HG03159 (cell line): ENCODE results near the gene SYT13.

Source experiments
- ATAC-seq: cut with Tn5 transposase; IDR thresholded peaks from one replicate; pipeline ENCODE4 v1.9.1; 2021; ENCODE audit warnings: mild to moderate bottlenecking, moderate library complexity; ENCODE audit not compliant: unreplicated experiment

Gene SYT13

DNA sequence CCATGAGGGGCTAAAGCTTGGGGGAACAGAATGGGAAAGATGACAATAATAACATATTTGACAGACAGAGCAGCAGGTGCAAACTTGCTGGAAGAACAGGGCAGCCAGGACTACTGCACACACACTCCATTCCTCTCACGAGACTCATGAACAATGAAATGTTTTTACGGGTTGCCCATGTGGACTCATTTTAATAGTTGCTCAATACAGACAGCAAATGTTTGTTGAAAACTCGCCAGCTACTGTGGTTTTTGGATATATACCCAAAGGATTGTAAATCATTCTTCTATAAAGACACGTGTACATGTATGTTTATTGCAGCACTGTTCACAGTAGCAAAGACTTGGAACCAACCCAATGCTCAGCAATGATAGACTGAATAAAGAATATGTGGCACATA lies 10.3 kb downstream of the SYT13 start:
- ATAC-seq, result no peak

DNA sequence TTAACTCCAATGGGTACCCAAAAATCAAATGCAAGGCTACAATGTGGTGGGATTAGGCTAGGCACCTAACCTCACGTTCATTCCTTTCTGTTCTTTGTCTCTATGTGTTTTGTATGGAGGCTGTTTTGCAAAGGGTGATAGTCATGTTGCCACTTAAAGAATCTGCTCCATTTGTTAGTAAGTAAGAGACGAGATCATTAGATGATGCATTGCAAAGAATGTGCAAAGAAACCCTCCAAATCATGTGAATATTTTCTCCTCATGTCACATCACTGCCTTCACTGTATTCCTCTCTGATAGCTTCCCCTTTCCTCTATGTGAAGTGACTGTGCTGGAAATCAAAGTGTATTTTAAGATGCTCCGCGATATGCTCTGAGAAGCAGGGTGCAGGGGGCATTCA lies 11.9 kb downstream of the SYT13 start:
- no peak for ATAC-seq

DNA sequence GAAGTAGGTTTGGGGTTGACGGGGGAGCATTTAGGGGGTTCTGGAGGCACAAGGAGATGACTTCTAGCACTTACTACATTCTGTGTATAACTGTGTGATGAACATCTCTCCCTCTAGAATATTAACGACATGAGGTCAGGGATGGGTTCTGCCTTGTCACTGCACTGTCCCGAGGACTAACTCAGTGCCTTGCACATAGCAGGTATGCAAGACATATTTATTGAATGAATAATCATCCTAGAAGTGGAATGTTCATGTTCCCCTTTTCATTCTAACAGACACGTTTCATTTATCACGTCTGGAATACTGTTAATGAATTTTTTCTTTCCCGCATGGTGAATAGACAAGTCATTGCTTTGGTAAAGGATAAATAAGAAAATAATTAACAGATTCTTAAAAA lies 12.6 kb downstream of the SYT13 start:
- no peak for ATAC-seq

DNA sequence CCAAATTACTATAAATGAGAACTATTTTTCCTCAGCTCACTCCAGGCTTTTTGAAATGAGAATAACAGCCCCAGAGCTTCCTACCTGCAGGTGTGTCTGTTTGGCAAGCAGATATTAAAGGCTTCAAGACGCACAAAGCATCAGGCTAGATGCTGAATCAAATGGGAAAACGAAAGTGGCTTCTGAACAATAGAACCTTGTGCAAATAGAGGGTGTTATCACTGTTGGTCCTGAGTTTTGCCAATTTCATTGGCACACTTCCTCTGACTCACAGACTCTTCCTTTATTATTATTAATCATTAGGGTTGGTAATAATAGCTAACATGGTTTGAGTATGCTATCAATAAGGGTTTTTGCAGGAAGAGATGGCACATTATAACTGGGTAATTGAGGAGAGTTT lies 13.4 kb downstream of the SYT13 start:
- no peak for ATAC-seq

DNA sequence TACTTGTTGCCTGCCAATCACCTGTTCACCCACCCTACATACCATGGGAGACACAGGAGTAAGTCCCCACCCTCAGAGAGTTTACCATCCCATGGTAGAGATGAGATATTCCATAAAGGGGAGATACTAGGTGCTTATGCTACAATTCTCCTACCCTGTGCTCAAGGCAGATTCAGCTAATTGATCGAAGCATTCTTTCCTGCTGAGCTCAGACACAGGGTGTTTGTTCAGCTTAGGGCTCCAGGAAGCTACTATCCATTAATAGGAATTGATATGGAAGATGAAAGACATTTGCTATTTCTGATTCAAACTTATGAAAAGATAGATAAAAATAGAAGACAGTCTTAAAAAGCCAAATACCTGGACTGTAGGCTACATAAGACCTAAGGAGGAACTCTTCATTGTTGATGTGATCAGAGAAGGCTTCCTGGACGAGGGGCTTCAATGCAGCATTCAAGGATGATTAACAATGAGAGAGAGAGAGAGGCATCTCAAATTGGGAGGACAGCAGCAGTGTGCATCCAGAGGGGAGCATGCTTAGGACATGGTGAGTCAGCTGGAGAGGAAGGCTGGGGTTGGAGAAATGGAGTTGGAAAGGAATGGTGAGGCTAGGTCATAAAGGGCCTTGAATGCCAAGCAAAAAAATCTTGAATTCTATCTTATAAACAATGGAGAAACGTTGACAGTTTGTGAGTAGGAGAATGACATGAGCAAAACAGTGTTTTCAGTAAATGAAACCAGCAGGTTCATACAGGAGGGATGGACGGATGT lies 15.0 kb downstream of the SYT13 start:
- ATAC-seq, result no peak

DNA sequence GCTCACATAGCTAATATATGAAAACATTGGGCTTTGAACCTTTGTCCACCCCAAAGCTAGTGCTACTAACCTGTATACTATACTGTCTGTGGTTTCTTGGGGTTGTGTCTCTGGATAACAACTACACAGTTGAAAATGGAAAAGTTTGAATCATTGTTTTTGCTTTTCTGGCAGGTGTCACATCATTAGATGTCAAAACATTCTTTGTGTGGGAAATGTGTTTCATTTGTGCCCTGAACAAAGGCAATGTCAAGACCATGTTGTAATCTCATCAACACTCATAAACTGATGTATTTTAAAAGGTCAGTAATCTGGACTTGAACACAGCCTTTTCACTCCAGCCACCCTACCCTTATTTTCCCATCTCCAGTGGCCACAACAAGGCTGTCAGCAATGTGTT lies 16.5 kb downstream of the SYT13 start:
- ATAC-seq, result no peak

DNA sequence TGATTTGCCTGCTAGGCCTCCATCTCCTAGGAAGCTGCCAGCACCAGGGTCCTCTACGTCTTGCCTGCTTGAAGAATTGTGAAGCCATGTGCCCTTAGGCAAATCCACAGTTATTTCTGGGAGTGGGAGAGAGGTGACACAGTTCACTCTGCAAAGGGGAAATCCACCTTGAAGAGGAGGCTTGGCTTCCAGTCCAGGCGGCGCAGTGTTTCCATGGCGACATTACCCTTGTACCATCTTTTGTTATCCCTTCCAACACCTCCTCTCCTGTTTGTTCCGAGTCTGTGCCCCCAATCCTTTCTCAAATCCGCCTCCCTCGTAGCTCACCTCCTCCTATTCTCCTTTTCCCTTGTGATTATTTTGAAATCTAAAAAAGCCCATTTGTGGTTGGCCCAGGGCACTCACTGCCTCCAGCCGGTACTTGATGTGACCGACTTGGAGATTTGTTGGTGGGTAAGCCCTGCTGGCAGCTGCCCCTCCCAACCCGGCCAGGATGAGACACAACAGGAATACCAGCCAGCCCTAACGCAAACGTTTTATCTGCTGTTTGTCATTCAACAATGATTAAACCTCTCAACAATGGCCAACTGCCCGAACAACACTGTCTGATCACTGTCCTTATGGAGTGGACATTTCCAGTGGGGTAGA lies 18.4 kb downstream of the SYT13 start:
- ATAC-seq, result no peak

DNA sequence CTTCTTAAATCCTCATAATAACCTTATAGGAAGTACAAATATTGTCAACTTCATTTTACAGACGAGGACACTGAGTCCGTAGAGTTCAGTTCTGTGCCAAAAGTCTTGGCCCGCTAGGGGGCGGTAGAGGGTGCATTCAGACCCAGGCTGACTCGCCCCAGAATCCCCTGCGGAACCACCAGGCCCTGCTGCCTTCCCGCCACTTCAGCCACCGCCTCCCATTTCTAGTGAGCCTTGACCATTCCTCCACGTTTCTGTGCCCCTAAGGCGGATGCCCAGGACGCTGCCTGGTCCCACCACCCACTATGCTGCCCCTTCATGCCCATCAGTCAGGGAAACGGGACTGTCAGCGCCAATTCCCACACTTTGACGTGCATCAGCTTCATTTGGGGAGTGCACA lies 19.1 kb downstream of the SYT13 start:
- no peak for ATAC-seq

DNA sequence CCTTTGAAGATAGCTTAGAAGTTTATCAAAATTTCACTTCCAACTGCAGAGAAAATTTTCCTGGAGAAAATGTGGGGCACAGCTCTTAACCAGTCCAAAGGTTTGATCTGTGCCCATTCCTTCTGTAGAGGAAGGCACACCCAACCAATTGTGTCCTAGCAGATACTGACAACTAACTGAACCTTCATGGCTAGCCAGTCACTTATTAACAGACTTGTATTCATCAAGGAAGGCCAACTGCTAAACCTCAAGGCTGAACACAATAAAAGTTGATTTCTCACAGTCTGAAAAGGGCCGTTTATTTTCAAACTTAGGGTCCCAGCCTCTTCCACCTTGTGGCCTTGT lies 19.5 kb downstream of the SYT13 start:
- no peak for ATAC-seq

DNA sequence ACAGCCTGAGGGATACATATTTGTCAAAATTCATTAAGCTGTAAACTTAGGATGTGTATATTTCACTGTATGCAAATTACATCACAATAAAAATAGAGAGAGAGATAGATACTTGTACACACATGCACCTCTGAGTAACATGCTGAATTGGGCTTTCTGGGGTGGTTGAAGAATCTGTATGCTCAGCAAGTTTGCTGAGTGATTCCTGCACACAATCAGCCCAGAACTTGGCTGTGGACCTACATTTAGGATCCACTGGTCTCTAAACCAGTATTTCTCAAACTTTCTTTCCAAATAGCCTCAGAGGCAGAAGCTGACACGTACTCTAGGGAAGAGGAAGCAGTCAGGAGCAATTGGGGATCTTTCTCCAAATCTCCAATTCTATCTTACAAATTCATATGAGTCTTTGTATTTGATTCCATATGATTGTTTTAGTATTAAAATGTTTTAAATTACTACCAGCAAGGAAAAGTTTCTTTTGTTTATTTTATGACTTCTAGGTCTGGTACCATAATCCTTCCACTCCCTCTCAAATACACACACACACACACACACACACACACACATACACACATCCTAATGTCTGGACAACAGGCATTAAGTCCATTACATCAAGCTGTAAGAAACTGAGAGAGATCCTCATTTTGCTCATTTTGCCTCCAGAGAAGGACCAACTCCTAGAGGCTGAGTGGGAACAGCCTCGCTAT lies 20.0 kb downstream of the SYT13 start:
- no peak for ATAC-seq

DNA sequence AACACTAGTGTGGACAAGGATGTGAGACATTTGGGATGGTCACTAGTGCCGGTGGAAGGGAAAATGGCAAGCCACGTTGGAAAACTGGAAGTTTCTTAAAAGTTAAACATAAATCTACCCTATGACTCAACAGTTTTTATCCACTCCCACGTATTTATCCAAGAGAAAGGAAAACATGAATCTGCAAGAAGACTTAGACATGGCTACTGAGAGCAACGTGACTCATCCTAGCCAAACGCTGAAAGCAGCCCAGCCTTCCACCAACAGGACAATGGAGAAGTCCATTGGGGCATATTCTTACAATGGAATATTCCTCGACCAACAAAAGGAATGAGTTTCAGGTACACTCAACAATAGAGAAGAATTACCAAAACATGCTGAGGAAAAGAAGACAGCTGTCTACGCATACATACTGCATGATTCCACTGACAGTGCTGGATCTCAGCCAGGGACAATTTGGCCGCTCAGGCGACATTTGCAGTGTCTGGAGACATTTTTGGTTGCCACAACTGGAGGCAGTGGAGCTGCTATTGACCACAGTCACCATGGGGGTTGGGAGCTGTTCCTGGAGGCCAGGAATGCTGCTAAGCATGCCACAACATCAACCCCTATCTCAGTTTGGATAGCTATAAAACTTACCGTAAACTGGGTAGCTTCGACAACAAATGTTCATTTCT lies 21.2 kb downstream of the SYT13 start:
- ATAC-seq, result no peak

DNA sequence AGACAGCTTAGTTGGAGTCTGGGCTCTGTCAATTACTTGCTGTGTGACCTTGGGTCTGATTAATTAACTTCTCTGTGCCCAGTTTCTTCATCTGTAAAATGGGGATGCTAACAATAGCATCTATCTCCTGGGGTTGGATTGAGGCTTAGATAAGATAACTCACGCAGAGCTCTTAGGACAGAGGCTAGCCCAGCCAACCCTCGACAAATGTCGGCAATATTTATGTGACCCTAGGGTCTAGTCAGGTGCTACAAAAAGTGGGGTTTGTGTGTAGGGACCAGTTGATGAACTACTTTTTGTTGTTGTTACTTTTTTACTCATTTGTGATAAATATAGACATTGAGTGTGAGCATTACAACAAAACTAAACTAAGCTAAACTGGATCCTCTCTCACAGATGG lies 22.4 kb downstream of the SYT13 start:
- ATAC-seq, result no peak

DNA sequence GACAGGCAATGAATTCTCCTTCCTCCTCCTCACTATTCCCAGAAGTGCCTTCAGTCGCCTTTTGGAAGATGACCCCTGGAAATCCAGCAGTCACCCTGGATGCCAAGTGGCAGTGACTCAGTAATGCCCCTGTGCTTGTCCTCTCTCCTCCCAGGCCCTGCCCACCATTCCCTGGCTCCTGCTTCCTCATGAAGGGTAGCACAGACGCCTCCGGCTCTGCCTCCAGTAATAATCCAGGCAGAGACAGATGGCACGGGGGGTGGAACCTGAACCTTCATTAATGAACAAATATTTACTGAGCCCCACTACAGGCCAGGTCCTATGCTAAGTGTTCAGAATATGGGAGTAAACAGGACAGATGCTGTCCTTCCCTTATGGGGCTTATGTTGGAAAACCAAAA lies 23.2 kb downstream of the SYT13 start:
- no peak for ATAC-seq

DNA sequence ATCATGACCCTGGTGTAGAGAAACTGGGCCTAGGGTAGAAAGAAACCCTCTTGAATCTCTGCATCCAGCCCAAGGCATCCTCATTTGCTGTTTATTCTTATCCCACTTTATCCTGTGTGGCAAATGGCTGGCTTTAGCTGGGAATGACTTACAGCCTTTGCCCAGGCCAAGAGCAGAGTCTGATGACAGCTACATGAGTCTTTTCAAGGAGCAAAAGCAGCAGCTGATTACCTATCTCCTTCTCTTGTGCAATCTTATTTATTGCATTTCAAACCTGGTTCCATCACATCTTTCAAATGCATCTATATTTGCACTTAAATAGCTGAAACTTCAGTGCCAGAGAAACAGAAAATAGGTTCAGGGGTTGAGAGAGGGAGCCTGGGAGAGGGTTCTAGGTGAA lies 26.1 kb downstream of the SYT13 start:
- no peak for ATAC-seq

DNA sequence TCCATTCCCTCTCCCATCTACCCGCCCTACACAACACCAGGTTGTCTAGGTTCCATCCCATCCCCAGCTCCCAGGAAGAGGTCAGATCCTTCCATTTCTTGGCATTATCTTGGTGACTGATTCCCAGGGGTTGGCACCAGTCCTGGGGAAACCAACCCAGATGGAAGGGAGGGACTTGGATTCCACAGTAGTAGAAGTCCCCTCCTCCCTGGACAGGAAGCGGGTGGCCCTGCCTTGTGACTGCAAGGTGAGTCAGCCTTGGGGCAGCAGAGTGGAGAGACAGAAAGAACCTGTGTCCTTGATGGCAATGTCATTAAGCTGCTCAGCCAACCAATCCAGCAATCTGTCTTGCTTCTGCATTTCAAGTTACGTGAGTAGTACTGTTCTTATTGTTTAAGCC lies 26.5 kb downstream of the SYT13 start:
- no peak for ATAC-seq

DNA sequence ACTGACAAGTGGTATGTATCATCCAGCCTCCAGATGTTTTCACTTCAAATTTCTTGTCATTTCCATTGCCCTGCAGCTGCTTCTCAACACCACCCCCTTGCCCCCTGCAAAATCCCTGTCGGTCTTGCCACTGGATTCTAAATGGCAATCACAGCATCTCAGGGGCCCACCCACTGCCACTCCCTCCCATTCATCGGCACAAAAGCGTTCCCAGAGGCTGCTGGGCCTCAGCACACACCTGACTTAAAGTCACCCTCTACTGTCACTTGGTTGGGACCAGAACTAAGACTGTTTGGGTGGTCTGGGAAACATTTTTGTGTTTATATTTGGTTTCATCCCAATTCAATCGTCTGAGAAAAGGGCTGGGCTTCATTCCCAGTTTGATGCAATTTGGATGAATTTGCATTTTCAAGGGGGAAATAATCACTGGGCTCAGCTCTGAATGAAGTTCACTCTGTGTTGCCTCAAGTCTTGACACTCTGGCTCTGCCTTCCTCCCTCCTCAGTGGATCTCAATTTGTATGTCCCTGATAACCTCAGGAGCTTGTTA lies 27.1 kb downstream of the SYT13 start:
- no peak for ATAC-seq

DNA sequence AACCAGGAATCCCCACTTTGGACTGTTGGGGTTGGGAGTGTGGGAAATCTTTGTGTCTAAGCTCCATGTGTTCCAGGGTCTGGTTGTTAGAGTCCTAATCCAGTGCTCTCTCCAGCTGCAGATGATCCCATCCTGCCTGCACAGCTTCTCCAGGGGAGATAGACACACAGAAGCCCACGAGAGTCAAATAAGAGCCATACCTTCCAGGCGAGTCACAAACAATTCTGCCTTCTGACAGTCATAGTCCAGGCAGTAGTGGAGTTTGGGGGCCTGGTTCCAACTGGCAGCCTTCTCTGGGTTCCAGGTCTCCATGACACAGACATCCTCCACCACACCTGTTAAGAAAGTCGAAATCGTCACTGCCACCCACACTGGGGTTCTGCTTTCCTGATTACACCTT lies 32.1 kb downstream of the SYT13 start:
- ATAC-seq, result no peak

DNA sequence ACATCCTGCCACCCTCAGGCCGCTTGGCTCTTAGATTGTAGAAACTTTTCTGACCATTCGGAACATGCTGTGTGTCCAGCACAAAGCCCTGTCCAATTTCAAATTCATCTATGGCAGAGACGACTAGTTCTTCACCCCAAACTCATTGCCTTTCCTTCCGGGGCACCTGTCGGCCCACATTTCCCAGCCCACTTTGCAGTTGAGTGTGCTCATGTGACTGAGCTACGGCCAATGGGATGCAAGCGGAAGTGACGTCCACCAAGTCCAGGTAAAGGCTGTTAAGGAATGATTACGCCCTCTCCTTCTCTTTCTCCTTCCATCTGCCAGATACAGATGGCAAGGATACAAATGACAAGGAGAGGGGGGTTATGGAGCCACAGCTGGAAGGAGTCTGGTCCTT lies 32.5 kb downstream of the SYT13 start:
- ATAC-seq, result no peak

DNA sequence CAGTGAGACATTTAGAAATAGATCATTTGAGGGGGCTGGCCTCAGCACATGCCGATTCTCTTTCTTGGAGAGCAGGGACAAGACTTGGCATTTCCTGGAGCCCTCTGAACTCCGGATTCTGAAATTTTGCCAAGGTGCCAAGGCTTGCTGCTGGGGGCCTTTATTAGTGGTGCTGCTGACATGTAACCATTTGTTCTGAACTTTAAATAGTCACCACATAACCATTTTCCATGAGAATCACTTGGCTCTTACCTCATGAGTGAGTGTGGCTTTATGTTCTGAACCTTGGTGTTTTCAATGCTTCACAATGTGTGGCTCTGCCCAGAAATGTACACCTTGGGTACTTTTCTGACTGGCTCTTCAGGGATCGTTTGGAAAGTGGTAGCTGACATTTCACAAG lies 33.3 kb downstream of the SYT13 start:
- no peak for ATAC-seq

DNA sequence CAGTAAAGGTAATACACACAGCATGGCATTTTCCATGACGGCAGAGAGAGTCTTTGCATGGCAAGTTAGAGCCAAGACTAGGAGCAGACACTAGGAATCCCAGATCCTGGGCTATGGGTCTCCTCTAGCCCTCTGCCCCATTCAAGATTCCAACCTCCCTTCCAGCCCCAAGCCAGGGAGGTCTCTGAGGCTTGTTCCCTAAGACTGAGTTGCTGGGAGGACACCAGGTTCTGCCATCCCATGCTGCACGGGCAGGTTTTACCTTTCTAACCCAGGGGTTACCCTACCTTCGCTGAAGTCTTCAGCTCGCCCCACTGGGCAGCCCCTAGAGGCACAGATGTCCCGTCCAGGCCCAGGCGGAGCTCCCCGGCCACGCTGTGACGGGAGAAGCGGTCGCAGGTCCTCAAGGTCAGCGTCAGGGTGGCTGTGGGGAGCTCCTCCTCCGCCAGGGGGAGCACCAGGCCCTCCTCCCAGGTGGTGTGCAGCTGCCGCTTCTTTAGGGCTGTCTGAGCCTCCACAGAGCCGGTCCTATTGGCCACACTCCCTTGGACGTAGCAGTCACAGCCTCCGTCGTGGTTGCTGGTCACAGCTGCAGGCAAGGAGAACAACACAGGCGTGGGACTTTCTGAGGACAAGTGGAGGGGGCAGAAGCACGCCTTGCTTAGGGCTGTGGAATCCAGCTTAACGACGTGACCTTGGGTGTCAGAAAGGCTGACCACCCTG lies 33.8 kb downstream of the SYT13 start:
- peak; percentile 57 for ATAC-seq
